Mesodermal cell (in vitro differentiated cells): ENCODE data around the gene RITA1.
A peak's percentile ranks its signal among the peaks of the same experiment; 100 is the strongest.

Experiments used
- H3K27ac ChIP-seq: 2 replicates; pipeline ENCODE4 v1.7.0; 2013; ENCODE audit warnings: mild to moderate bottlenecking, low read depth, low read length, moderate library complexity; ENCODE audit not compliant: severe bottlenecking
- H3K36me3 ChIP-seq: 2 replicates; pipeline ENCODE4 v1.7.1; 2013; ENCODE audit warnings: mild to moderate bottlenecking, low read length, moderate library complexity; ENCODE audit not compliant: control insufficient read depth, insufficient read depth
- H3K4me1 ChIP-seq: one replicate; pipeline ENCODE4 v1.7.1; 2013; ENCODE audit warnings: mild to moderate bottlenecking, low read length; ENCODE audit not compliant: insufficient read depth, control insufficient read depth, poor library complexity, severe bottlenecking
- H3K4me3 ChIP-seq: 2 replicates; pipeline ENCODE4 v1.7.0; 2013; ENCODE audit warnings: low read length, control low read depth, mild to moderate bottlenecking; ENCODE audit not compliant: insufficient read depth, poor library complexity, severe bottlenecking; ENCODE audit errors: extremely low read depth
- H3K9me3 ChIP-seq: 2 replicates; pipeline ENCODE4 v1.7.1; 2013; ENCODE audit warnings: mild to moderate bottlenecking, low read length, moderate library complexity; ENCODE audit not compliant: control insufficient read depth
- WGBS, 2 experiments: methylation state at CpG; one replicate each; pipeline ENCODE4 v1.1.5; 2013; ENCODE audit warnings: missing lambda C conversion rate in 2 of 2; ENCODE audit not compliant: insufficient coverage in 2 of 2; 5-methylcytosine and 5-hydroxymethylcytosine counted together

The RITA1 gene

DNA sequence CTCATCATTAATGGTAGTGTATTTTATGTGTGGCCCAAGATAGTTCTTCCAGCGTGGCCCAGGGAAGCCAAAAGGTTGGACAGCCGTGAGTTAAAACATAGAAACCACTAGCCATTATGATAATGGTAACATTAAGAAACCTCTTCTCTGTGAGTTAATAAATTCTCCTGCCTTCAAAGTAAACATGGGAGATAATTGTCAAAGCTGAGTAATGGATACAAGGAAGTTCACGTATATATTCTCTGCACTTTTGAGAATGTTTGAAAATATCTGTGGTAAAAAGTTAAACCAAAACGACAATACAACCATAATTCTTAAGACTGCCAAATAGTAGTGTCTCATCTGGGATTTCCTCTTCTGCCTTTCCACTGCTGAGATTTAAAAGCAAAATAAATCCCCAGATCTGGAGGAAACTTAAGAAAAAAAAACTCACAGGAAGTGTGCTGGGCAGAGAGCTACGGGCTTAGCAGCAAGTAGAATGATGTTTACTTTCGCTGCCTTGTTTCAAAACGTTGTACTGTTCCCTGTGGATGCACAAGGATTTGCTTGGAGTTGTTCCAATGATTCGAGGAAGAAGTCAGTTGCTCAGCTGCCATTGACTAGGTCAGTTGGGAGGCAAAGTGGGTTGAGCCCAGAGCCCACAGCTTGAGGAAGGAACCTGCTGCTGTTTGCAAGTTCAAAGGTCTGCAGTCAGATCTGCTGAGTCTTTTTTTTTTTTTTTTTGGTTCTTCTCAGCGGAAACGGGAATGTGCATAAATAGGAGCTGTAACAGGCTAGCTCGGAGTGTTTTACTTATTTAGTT lies 37.4 kb downstream of the RITA1 start:
- Histone ChIP-seq H3K27ac (peak overlapping the region; percentile 6), H3K9me3 (no peaks in the 10 kb centered on the region), H3K4me3 (no peak overlapping the region), H3K4me1 (peaks cover 22% of the 10 kb centered on the region), H3K36me3 (peaks cover 5% of the 10 kb centered on the region)
- WGBS, 2 experiments: 68% methylated on average over 4 of the region's 11 CpGs

DNA sequence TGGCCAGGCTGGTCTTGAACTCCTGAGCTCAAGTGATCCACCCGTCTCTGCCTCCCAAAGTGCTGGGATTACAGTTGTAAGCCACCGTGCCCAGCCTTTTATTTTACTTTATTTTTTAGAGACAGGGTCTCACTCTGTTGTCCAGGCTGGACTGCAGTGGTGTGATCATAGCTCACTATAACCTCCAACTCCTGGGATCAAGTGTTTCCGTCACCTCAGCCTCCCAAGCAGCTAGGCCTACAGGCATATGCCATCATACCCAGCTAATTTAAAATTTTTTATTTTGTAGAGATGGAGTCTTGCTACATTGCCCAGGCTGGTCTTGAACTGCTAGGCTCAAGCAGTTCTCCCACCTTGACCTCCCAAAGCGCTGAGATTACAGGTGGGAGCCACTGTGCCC lies 39.4 kb downstream of the RITA1 start:
- peaks cover 27% of the 10 kb centered on the region for H3K4me1 ChIP-seq
- no peak overlapping the region for H3K4me3 ChIP-seq
- H3K9me3 ChIP-seq: no peaks in the 10 kb centered on the region
- no peak overlapping the region for H3K27ac ChIP-seq
- 100% methylated on average over 2 to 3 of the region's 4 CpGs for WGBS, 2 experiments
- H3K36me3 ChIP-seq: peaks cover 13% of the 10 kb centered on the region

DNA sequence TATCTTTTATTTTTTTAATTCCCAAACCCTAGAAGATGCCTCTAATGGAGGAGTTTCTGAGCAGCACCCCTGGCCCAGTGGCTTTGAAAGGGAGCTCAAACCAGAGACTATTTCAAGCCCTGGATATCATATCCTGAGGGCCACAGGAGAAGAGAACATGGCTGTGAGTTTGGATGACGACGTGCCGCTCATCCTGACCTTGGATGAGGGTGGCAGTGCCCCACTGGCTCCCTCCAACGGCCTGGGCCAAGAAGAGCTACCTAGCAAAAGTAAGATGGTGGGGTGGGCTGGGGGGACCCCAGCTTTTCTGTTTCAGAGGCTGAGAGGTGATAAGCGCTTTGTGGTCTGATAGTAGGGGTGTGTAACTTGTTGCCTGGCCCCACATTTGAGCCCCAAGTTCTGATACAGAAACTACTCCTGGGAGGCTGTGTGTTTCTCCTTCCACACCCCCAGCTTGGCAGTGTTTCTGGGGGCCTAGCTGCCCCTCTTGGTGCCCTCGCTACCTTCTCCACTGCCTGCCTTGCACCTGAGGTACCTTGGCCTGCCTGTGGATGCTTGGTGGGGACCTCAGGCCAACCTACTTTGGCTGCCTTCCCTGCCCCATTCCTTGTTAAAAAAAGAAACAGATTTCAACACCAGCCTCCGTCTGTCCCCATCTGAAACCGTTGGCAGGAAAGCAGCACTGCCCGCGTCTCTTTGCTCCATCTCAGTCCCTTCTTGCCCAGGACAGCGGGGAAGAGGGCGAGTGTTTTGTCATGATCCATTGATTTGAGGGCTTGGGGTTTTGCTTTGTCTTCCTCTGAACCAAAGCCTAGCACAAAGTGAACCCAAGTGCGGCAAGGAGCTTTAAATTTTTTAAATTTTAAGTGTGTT lies 41.4 kb downstream of the RITA1 start:
- Histone ChIP-seq H3K36me3 (peaks cover 28% of the 10 kb centered on the region), H3K27ac (no peak overlapping the region), H3K9me3 (peaks cover 8% of the 10 kb centered on the region), H3K4me3 (no peak overlapping the region), H3K4me1 (peaks cover 42% of the 10 kb centered on the region)
- 88 to 93% methylated on average over 10 to 12 of the region's 13 CpGs for WGBS, 2 experiments

DNA sequence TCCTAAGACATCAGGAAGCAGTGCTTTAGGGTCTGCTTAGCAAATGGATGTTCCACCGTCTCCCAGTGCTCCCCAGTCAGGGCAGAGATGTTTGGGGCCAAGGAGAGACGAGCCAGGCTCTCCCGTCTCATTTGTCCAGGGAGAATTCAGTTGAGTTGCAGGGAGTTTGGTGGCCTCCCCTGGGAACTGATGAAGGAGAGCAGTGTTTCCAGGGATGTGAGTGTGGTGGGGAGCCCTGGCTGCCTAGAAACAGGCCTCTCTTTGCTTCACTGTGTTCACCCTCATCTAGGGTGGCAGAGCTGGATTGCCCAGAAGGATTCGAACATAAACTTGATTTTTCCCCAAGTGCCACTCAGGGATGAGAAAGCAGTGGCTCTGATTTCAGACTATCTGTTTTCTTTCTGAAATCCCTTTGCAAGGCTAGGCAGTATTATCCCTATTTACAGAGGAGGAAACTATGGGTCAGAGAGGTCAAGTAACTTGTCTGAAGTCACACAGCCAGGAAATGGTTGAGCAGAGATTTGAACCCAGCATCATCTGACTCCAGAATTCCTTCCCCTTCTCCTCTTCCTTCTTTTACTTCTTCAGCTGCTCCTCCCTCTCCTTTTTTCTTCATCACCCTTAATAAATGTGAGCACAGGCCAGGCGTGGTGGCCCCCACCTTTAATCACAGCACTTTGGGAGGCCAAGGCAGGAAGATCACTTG lies 42.3 kb downstream of the RITA1 start:
- peaks cover 37% of the 10 kb centered on the region for H3K4me1 ChIP-seq
- H3K4me3 ChIP-seq: no peak overlapping the region
- H3K27ac ChIP-seq: no peak overlapping the region
- 96 to 100% methylated on average over 5 of the region's 5 CpGs for WGBS, 2 experiments
- peaks cover 8% of the 10 kb centered on the region for H3K9me3 ChIP-seq
- peaks cover 37% of the 10 kb centered on the region for H3K36me3 ChIP-seq

DNA sequence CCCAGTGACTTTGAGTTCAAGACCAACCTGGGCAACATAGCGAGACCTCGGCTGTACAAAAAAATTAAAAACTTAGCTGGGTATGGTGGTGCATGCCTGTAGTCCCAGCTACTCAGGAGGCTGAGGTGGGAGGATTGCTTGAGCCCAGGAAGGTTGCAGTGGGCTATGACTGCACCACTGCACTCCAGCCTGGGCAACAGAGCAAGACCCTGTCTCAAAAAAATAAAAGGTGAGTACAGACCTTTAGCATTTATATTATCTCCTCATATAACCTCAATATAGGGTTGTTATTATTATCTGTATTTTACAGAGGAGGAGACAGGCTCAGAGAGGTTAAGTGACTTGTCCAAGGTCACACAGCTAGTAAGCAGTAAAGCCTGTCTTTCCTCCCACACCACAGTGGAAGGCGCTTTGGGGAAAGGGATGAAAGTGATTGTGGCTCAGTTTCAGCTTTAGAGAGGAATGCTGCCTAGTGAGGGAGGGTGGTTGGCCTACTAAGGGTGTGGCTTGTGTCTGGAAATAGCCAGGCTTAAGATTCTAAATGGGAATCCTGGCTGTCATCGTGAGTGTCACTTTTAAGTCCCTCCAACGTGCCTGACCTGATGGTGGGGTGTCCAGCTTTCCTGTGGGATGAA lies 43.0 kb downstream of the RITA1 start:
- Histone ChIP-seq H3K4me1 (peaks cover 30% of the 10 kb centered on the region), H3K27ac (peak overlapping the region; percentile 23), H3K36me3 (peaks cover 44% of the 10 kb centered on the region), H3K4me3 (no peak overlapping the region), H3K9me3 (peaks cover 8% of the 10 kb centered on the region)
- 74 to 87% methylated on average over 4 of the region's 5 CpGs for WGBS, 2 experiments

DNA sequence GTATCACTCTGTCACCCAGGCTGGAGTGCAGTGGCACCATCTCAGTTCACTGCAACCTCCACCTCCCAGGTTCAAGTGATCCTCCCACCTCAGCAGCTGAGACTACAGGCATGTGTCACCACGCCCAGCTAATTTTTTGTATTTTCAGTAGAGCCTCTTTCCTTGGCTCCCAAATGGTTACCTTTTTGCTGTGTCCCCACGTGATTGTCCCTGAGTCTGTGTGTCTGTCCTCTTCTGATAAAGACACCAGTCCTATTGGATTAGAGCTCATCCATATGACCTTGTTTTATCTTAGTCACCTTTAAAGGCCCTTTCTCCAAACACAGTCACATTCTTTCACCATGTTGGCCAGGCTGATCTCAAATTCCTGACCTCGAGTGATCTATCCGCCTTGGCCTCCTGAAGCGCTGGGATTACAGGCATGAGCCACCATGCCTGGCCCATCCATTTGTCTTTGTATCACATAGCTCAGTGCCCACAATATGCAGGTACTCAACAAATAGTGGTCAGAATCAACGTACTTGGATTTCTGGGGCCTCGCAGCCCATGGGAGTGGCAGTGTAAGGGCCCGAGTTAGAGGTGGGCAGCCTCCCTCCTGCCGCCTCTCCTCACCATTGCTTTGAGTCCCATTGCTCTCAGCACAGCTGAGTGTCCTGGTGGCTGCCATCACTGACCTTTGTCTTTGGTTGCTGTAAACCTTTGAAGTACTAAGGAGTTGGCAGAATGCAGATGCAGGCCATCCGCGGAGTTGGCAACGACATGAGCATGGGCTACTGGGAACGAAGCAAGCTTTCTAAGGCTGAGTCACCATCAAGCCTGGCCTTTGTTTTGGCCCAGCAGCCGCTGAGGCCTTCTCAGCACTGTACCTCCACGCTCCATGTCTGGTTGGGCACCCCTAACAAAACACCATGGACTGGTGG lies 45.1 kb downstream of the RITA1 start:
- WGBS, 2 experiments: 94 to 98% methylated on average over 14 to 15 of the region's 15 CpGs
- Histone ChIP-seq H3K27ac (no peak overlapping the region), H3K4me3 (no peak overlapping the region), H3K9me3 (peaks cover 8% of the 10 kb centered on the region), H3K36me3 (peaks cover 45% of the 10 kb centered on the region), H3K4me1 (peaks cover 27% of the 10 kb centered on the region)

DNA sequence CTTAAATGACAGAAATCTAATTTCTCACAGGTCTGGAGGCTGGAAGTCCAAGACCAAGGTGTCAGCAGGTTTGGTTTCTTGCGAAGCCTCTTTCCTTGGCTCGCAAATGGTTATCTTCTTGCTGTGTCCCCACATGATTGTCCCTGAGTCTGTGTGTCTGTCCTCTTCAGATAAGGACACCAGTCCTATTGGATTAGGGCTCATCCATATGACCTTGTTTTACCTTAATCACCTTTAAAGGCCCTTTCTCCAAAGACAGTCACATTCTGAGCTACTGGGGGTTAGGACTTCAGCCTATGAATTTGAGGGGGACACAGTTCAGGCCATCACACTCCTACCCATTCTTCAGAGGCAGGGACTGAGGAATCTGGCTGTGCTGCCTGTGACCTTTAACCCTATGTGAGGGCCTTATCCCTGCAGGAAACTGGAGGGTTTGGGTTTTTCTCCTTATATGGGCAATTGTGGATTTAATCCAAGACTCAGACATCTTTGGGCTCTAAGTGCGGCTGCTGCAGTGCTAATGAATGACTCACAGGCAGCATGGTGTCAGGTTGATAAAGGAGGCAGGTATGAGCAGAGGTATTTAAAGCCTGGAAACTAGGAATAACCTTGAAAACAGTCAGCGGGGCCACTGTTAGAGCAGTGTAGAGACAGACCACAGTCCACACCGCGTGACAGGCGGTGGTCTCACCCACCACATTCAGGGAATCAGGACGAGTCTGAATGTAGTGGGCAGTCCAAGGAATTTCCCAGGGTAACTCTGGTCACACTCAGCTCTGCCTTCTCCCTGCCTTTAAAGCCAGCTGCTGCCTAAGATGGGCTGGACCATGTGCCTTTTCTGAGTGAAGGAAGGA lies 45.9 kb downstream of the RITA1 start:
- Histone ChIP-seq H3K4me1 (peaks cover 29% of the 10 kb centered on the region), H3K36me3 (peaks cover 45% of the 10 kb centered on the region), H3K4me3 (no peak overlapping the region), H3K27ac (peak overlapping the region; percentile 53), H3K9me3 (peaks cover 8% of the 10 kb centered on the region)
- WGBS, 2 experiments: 85 to 89% methylated on average over 4 to 7 of the region's 8 CpGs

DNA sequence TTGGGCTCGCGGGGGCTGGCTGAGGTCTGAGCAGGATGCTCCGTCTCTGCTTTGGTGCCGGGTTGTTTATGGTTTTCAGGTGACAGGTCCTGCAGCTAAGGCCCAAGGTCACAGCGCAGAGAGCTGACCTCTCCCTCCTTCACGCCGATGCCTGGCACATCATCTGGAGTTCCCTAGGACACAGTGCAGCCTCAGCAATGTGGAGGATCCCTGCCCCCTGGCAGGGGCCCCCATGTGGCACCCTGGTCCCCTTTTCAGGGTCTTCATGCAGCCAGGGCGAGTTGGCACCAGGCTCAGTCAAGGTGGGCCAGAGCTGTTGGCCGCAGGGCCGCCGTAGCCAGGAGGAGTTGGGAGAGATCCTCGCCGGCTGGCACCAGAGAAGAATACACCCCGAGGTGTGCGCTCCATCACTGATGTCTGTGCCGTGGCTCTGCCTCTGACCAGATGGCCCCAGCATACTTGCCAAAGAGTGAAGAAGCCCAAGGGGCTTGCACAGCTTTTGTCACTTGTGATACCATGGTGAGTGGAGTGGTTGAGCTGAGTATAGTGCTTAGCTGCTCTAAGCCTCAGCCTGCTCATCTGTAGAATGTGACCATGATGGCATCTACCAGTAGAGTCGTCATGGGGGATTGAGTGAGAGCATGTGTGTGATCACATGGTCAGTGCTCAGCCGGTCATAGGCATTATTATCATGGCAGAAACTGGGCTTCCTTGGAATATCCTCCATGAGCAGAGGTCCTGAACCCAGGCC lies 46.7 kb downstream of the RITA1 start:
- WGBS, 2 experiments: 91 to 95% methylated on average over 15 to 17 of the region's 18 CpGs
- peaks cover 8% of the 10 kb centered on the region for H3K9me3 ChIP-seq
- peak overlapping the region; percentile 53 for H3K27ac ChIP-seq
- H3K4me1 ChIP-seq: peaks cover 29% of the 10 kb centered on the region
- H3K4me3 ChIP-seq: no peak overlapping the region
- H3K36me3 ChIP-seq: peaks cover 44% of the 10 kb centered on the region
